SKM-1 (cell line): ENCODE data around the gene PAQR3.

Experiments used
- DNase-seq: peaks from one replicate; lab custom pipeline; 2025; ENCODE audit not compliant: unreplicated experiment; lab: John Stamatoyannopoulos, UW

The PAQR3 gene

DNA sequence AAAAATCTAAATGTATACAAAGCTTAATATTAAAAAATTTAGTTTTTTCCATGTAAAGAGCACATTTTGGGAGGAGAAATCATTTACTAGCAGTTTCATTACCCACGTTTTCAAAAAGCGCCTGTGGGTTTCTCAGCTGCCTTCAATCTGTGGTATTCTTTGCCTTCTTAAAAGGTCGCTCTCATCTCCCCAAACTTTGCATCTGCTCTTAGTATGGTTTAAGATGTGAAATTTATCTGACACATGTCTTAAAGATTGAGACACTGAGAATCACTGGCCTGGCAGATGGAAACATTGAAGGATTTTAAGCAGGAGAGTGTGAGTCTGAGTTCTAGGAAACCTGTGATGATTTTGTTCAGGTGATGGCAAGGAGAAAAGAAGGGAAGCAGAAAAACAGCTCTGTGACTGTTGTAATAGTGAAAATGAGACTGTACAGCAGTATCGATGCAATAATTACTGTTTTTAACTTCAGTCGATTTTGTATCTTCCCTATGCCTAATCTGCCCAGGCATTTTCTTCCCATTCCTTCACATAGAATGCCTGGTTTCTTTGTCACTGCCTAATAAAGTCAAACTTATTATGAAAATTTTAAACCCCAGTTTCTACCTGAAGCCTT lies 75.9 kb downstream of the PAQR3 start:
- DNase-seq = no peak

DNA sequence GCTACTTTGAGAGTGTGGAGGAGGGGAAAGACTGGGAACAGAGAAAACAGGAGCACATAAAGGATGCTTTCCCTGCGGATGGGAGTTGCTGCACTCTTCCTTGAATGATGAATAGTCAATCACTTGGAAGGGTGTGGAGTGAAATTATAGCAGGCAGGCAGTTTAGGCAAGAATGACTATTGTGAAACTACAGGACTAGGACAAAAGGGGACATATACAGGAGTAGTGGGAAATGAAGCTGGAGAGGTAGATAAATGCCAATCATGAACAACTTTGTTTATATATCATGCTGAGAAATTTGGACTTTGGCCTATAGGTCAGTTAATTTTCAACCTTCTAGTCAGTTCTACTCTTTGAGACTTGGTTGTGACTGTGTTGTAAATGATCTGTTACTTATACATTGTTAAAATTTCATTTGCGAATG lies 76.9 kb downstream of the PAQR3 start:
- DNase-seq = no peak
